Erythroblast (primary cell): Measurements from ENCODE around the gene FGF2.

Experiments used
- GATA1 ChIP-seq: IDR thresholded peaks from 2 replicates; pipeline ENCODE4 v1.6.1; 2011; ENCODE audit warnings: low read depth, mild to moderate bottlenecking, control low read depth, low read length, moderate library complexity
- POLR2A ChIP-seq: IDR thresholded peaks from 2 replicates; pipeline ENCODE4 v1.6.1; 2011; ENCODE audit warnings: mild to moderate bottlenecking, low read length

DNA sequence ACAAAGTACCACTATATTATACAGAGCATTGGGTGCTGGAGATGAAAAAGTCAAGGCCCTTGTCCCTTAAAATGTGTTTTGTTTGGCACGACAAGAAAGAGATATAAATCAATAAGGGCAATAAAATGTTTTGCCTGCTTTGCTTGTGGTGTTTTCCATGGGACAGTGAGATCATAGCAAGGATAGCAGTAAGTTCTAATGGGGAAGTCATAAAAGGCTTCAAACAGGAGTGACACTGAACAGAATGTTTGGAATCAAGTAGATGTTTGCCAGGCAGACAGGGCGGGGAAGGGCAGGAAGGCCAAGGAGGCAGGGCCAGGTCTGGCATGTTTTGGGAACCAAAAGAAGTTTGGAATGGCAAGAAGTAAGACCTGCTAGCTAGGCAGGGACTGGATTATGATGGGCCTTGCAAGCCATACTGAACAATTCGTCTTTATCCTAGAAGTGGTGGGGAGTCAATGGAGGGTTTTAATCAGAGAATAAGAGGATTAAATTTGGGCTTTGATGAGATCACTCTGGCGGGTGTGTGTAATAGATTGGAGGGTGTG is 16.4 kb downstream of the FGF2 start:
- TF ChIP-seq POLR2A (no peak), GATA1 (no peak)
